ENCODE measurements around the gene LPP. TPM values are rescaled to one million over a fixed set of nuclear protein-coding genes. Genes with fewer than 3 reads are reported as not detected.

Gene LPP
- total RNA-seq, 4 donors from 2014 or later = 207 to 592 (median 406) TPM

DNA sequence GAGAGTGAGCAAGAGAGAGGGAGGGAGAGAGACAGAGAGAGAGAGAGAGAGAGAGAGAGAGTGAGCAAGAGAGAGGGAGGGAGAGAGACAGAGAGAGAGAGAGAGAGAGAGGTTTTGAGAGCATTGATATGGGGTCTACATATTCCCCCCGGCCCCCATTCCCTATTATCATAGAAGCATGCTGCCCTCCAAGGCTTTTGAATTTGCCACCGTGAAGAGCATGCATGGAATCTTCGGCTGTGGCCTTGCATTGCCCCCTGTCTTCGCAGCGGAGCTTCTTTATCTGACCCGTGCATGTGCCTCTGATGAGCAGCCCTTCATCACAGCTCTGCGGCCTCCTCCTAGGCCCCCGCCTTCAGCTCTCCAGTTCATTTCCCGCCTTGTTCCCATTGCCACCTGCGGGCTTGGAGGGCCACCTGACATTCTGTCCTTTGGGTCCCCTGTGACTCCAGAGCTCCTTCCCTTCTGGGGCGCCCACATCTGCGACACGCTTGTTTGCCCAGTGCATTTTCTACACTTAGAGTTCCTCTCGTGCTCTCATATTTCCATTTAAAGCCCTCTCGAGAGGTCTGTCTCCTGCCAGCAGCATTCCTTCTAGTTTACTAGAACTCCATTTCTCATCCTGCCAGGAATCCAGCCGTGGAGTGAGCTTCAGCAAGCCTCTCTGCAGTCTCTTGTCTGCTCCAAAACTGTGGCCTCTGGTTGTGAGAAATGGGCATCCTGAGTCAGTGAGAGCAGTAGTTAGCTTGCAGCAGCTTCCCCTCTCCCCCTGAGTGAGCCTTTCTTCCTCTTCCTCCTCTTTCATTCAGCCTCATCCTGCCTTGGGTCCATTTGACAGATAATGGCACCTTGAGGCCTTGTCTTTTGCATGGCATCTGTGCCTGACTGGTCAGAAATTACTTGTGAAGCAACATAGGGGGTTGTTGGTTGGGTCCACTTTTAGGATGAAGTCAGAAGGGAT lies 25.3 kb downstream of the LPP start:
- DNase-seq = no peak
- Histone ChIP-seq H3K4me3 (no peak overlapping the region), H3K36me3 (no peaks in the 10 kb centered on the region), H3K27me3 (no peaks in the 10 kb centered on the region), H3K27ac (peak overlapping the region; percentile 82 to 96 (median 84)), H3K4me1 (peaks cover 33 to 91% (median 74%) of the 10 kb centered on the region in 4 donors), H3K9me3 (no peaks in the 10 kb centered on the region)
- TF ChIP-seq, protein P1, sequence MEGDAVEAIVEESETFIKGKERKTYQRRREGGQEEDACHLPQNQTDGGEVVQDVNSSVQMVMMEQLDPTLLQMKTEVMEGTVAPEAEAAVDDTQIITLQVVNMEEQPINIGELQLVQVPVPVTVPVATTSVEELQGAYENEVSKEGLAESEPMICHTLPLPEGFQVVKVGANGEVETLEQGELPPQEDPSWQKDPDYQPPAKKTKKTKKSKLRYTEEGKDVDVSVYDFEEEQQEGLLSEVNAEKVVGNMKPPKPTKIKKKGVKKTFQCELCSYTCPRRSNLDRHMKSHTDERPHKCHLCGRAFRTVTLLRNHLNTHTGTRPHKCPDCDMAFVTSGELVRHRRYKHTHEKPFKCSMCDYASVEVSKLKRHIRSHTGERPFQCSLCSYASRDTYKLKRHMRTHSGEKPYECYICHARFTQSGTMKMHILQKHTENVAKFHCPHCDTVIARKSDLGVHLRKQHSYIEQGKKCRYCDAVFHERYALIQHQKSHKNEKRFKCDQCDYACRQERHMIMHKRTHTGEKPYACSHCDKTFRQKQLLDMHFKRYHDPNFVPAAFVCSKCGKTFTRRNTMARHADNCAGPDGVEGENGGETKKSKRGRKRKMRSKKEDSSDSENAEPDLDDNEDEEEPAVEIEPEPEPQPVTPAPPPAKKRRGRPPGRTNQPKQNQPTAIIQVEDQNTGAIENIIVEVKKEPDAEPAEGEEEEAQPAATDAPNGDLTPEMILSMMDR (IDR thresholded peaks at IDR 0.05) = peak in 2 of 5 experiments; percentile 19 to 45
- TF ChIP-seq POLR2AphosphoS5 (IDR thresholded peaks at IDR 0.05) (peak in 2 of 3 donors; percentile 22 to 61), EP300 (IDR thresholded peaks at IDR 0.05; ENCODE audit: low read depth) (peak; percentile 49), POLR2A (IDR thresholded peaks at IDR 0.05) (no peak)
- intact Hi-C loops (cut with DNase I; ENCODE audit: low total_unique reads) = no loop called here
- WGBS, 2 donors (ENCODE audit: low coverage in 1 of 2) = 56 to 66% methylated on average over 9 to 16 of the region's 16 CpGs
- in situ Hi-C loops (cut with MboI; ENCODE audit: low pct_ligation_motif_present in 1 of 4, low pct_unique_long_range_greater_than_20kb in 1 of 4, low sequenced_read_pairs in 3 of 4) = no loop called here

- Histone ChIP-seq H3K36me3 (no peaks in the 10 kb centered on the region), H3K9me3 (no peaks in the 10 kb centered on the region), H3K27ac (peak overlapping the region; percentile 82 to 96 (median 84)), H3K4me1 (peaks cover 35 to 91% (median 74%) of the 10 kb centered on the region in 4 donors), H3K27me3 (no peaks in the 10 kb centered on the region), H3K4me3 (no peak overlapping the region)
- in situ Hi-C loops (cut with MboI; ENCODE audit: low pct_ligation_motif_present in 1 of 4, low pct_unique_long_range_greater_than_20kb in 1 of 4, low sequenced_read_pairs in 3 of 4) (no loop called here), intact Hi-C loops (cut with DNase I; ENCODE audit: low total_unique reads) (no loop called here)
- DNase-seq = no peak
- no peak for TF ChIP-seq EP300 (IDR thresholded peaks at IDR 0.05; ENCODE audit: low read depth)
- no peak for TF ChIP-seq POLR2A (IDR thresholded peaks at IDR 0.05)
- TF ChIP-seq, protein P1 (IDR thresholded peaks at IDR 0.05) = no peak
- no peak for TF ChIP-seq POLR2AphosphoS5 (IDR thresholded peaks at IDR 0.05)
- WGBS, 2 donors (ENCODE audit: low coverage in 1 of 2) = 79 to 86% methylated on average over 7 of the region's 7 CpGs
Observed at GRCh38 chr3:188180114-188180513, 26.2 kb downstream of the LPP start.

DNA sequence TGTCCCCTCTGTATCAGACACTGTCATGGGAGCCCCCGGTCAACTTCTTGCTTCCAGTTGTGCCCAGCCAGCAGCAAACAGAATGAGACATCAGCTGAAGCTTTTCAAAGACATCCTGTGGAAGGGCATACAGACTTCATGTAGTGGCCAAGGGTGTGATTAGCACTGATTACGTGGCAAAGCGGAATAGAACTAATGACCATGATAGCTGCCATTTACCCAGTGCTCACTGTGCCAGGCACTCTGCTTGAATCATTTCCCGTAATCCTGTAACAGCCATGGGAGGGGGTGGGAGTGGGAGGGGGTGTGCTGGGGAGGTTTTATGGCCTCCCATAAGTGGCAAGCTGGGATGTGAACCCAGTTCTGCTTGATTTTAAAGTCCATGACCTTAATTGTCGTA lies 29.5 kb downstream of the LPP start:
- H3K4me3 ChIP-seq = no peak overlapping the region
- H3K27ac ChIP-seq = peak overlapping the region; percentile 82 to 96 (median 86)
- WGBS, 2 donors (ENCODE audit: low coverage in 1 of 2) = 63 to 93% methylated on average over 1 to 5 of the region's 5 CpGs
- H3K36me3 ChIP-seq = no peaks in the 10 kb centered on the region
- H3K27me3 ChIP-seq = no peaks in the 10 kb centered on the region
- peaks cover 40 to 90% (median 65%) of the 10 kb centered on the region in 4 donors for H3K4me1 ChIP-seq
- no peaks in the 10 kb centered on the region for H3K9me3 ChIP-seq
- no peak for TF ChIP-seq EP300 (IDR thresholded peaks at IDR 0.05; ENCODE audit: low read depth)
- TF ChIP-seq POLR2A (IDR thresholded peaks at IDR 0.05) = no peak
- no peak for TF ChIP-seq POLR2AphosphoS5 (IDR thresholded peaks at IDR 0.05)
- TF ChIP-seq, protein P1 (IDR thresholded peaks at IDR 0.05) = no peak
- in situ Hi-C loops (cut with MboI; ENCODE audit: low pct_ligation_motif_present in 1 of 4, low pct_unique_long_range_greater_than_20kb in 1 of 4, low sequenced_read_pairs in 3 of 4) (no loop called here), intact Hi-C loops (cut with DNase I; ENCODE audit: low total_unique reads) (no loop called here)
- no peak for DNase-seq

GRCh38 chr3:188184160-188184559 lies 30.2 kb downstream of the LPP start:
- Histone ChIP-seq H3K27ac (peak overlapping the region; percentile 82 to 96 (median 86)), H3K27me3 (no peaks in the 10 kb centered on the region), H3K9me3 (no peaks in the 10 kb centered on the region), H3K36me3 (no peaks in the 10 kb centered on the region), H3K4me3 (no peak overlapping the region), H3K4me1 (peaks cover 33 to 86% (median 58%) of the 10 kb centered on the region in 4 donors)
- DNase-seq = no peak
- in situ Hi-C loops (cut with MboI; ENCODE audit: low pct_ligation_motif_present in 1 of 4, low pct_unique_long_range_greater_than_20kb in 1 of 4, low sequenced_read_pairs in 3 of 4) (no loop called here), intact Hi-C loops (cut with DNase I; ENCODE audit: low total_unique reads) (no loop called here)
- TF ChIP-seq POLR2AphosphoS5 (IDR thresholded peaks at IDR 0.05) (peak in 1 of 3 donors; percentile 17), EP300 (IDR thresholded peaks at IDR 0.05; ENCODE audit: low read depth) (no peak)
- 79 to 100% methylated on average over 1 to 3 of the region's 3 CpGs for WGBS, 2 donors (ENCODE audit: low coverage in 1 of 2)
